ENCODE results near the gene ARFGAP3.
A peak's percentile ranks its signal among the peaks of the same experiment; 100 is the strongest.

Gene ARFGAP3

GRCh38 chr22:42883970-42884369, 26.9 kb upstream of the ARFGAP3 start:
- DNase-seq: no peak

GRCh38 chr22:42883121-42883520, 26.0 kb upstream of the ARFGAP3 start:
- no peak for DNase-seq

GRCh38 chr22:42881982-42882656, 25.0 kb upstream of the ARFGAP3 start:
- DNase-seq: peak in 1 of 14 donors; percentile 83

- DNase-seq: no peak
Measured at GRCh38 chr22:42881298-42881697, 24.2 kb upstream of the ARFGAP3 start.

- no peak for DNase-seq
Measured at GRCh38 chr22:42880815-42881214, 23.7 kb upstream of the ARFGAP3 start.

- no peak for DNase-seq
Measured at GRCh38 chr22:42879371-42880021, 22.4 kb upstream of the ARFGAP3 start.

GRCh38 chr22:42878561-42879305, 21.7 kb upstream of the ARFGAP3 start:
- DNase-seq: no peak

GRCh38 chr22:42877597-42878340, 20.7 kb upstream of the ARFGAP3 start:
- DNase-seq: no peak

GRCh38 chr22:42877158-42877557, 20.1 kb upstream of the ARFGAP3 start:
- no peak for DNase-seq

GRCh38 chr22:42876041-42876440, 19.0 kb upstream of the ARFGAP3 start:
- DNase-seq: no peak

- no peak for DNase-seq
Measured at GRCh38 chr22:42874010-42874409, 16.9 kb upstream of the ARFGAP3 start.

- DNase-seq: no peak
Measured at GRCh38 chr22:42873356-42873755, 16.3 kb upstream of the ARFGAP3 start.

GRCh38 chr22:42872821-42873220, 15.7 kb upstream of the ARFGAP3 start:
- DNase-seq: no peak

- peak in 1 of 14 donors; percentile 38 for DNase-seq
Measured at GRCh38 chr22:42871146-42872050, 14.3 kb upstream of the ARFGAP3 start.

- DNase-seq: peak in 3 of 14 donors; percentile 10 to 51 (median 26)
Measured at GRCh38 chr22:42869888-42870480, 12.9 kb upstream of the ARFGAP3 start.

- DNase-seq: no peak
Measured at GRCh38 chr22:42869463-42869862, 12.4 kb upstream of the ARFGAP3 start.

GRCh38 chr22:42868751-42869251, 11.7 kb upstream of the ARFGAP3 start:
- DNase-seq: peak in 10 of 14 donors; percentile 9 to 79 (median 35)

- DNase-seq: no peak
Measured at GRCh38 chr22:42866100-42866499, 9.0 kb upstream of the ARFGAP3 start.

GRCh38 chr22:42865536-42865935, 8.5 kb upstream of the ARFGAP3 start:
- DNase-seq: no peak

GRCh38 chr22:42863349-42863961, 6.4 kb upstream of the ARFGAP3 start:
- no peak for DNase-seq

All from C1 segment of cervical spinal cord (tissue), 14 donors.